NCI-H460 (cell line): ENCODE results near the gene TPCN2. TPM values are rescaled to one million over a fixed set of nuclear protein-coding genes. Genes with fewer than 3 reads are reported as not detected.
"Not testable (repeated sequence)": the region's sequence is repeated elsewhere in the genome, so short reads cannot be mapped to it uniquely, and the experiment has no call there.

Source experiments
- DNase-seq: peaks from one replicate; pipeline ENCODE4 v3.0.0-alpha.2; 2016; ENCODE audit warnings: low read depth; ENCODE audit errors: extremely low read depth
- total RNA-seq: library from RNA; depleted of rRNA; stranded (reverse); fragments of >200 nt; shearing (Covaris generic); gene quantifications from 2 replicates; pipeline ENCODE4 v1.2.3, GENCODE V29; 2014

TPCN2 gene
- total RNA-seq, 1 experiment from 2014 or later: 4.6 TPM

- DNase-seq: no peak
These were observed 75.1 kb downstream of the TPCN2 start for GRCh38 chr11:69123593-69124545.

GRCh38 chr11:69125861-69126260, 77.1 kb downstream of the TPCN2 start:
- DNase-seq: no peak

- DNase-seq: no peak
These were observed 77.6 kb downstream of the TPCN2 start for GRCh38 chr11:69126286-69126685.

GRCh38 chr11:69127081-69127850, 78.5 kb downstream of the TPCN2 start:
- DNase-seq: no peak

GRCh38 chr11:69127884-69128283, 79.2 kb downstream of the TPCN2 start:
- no peak for DNase-seq

GRCh38 chr11:69129053-69129452, 80.3 kb downstream of the TPCN2 start:
- no peak for DNase-seq

- no peak for DNase-seq
These were observed 80.9 kb downstream of the TPCN2 start for GRCh38 chr11:69129647-69130046.

GRCh38 chr11:69130654-69131053, 81.9 kb downstream of the TPCN2 start:
- no peak for DNase-seq

- no peak for DNase-seq
These were observed 82.4 kb downstream of the TPCN2 start for GRCh38 chr11:69131121-69131566.

GRCh38 chr11:69131644-69132300, 83.0 kb downstream of the TPCN2 start:
- peak; percentile 66 for DNase-seq

GRCh38 chr11:69132301-69132670, 83.6 kb downstream of the TPCN2 start:
- no peak for DNase-seq

- DNase-seq: no peak
These were observed 84.5 kb downstream of the TPCN2 start for GRCh38 chr11:69133251-69133650.

GRCh38 chr11:69134182-69134581, 85.5 kb downstream of the TPCN2 start:
- not testable (repeated sequence) for DNase-seq

- no peak for DNase-seq
These were observed 86.2 kb downstream of the TPCN2 start for GRCh38 chr11:69134957-69135356.

GRCh38 chr11:69135420-69136363, 87.0 kb downstream of the TPCN2 start:
- DNase-seq: no peak

GRCh38 chr11:69136471-69136870, 87.7 kb downstream of the TPCN2 start:
- no peak for DNase-seq

GRCh38 chr11:69137151-69137844, 88.6 kb downstream of the TPCN2 start:
- no peak for DNase-seq

- no peak for DNase-seq
These were observed 89.5 kb downstream of the TPCN2 start for GRCh38 chr11:69138265-69138664.

GRCh38 chr11:69140161-69140560, 91.4 kb downstream of the TPCN2 start:
- not testable (repeated sequence) for DNase-seq
